ENCODE results near the gene PKIB.
"Not testable (repeated sequence)": the region's sequence is repeated elsewhere in the genome, so short reads cannot be mapped to it uniquely, and the experiment has no call there.

DNA sequence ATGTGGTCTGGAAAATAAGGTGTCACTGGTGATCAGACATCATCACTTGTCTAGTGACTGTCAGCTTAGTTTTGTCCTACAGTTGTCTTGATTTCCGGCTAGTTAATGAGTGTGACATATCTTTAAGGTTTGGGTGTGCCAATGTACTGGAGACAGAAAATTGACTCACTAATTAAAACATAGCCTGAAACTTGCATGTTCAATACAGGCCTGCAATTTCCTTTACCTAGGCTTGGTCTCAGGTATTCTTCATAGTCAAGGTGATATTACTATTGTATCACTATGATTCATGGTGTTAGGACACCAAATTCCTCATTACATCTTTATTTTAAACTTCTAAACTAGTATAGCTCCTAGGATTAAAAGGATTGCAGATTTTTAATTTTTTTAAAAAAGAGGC, 32.4 kb downstream of the PKIB start:
- TF ChIP-seq, protein P1, sequence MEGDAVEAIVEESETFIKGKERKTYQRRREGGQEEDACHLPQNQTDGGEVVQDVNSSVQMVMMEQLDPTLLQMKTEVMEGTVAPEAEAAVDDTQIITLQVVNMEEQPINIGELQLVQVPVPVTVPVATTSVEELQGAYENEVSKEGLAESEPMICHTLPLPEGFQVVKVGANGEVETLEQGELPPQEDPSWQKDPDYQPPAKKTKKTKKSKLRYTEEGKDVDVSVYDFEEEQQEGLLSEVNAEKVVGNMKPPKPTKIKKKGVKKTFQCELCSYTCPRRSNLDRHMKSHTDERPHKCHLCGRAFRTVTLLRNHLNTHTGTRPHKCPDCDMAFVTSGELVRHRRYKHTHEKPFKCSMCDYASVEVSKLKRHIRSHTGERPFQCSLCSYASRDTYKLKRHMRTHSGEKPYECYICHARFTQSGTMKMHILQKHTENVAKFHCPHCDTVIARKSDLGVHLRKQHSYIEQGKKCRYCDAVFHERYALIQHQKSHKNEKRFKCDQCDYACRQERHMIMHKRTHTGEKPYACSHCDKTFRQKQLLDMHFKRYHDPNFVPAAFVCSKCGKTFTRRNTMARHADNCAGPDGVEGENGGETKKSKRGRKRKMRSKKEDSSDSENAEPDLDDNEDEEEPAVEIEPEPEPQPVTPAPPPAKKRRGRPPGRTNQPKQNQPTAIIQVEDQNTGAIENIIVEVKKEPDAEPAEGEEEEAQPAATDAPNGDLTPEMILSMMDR (IDR thresholded peaks at IDR 0.05), result not testable (repeated sequence)
- not testable (repeated sequence) for TF ChIP-seq POLR2A, EP300 (IDR thresholded peaks at IDR 0.05)

Data from ovary (tissue), 3 donors.